IMR-90 (cell line): ENCODE data around the gene MYO3B. TPM values are rescaled to one million over a fixed set of nuclear protein-coding genes. Genes with fewer than 3 reads are reported as not detected.

ENCODE experiments used
- ATAC-seq: fragments of 200-7000 bp; cut with Tn5 transposase; 2 replicates; pipeline ENCODE4 v1.9.1; 2020; ENCODE audit warnings: low read depth, mild to moderate bottlenecking, moderate library complexity
- BruUV-seq: library from RNA; stranded (reverse); fragments of 400-500 nt; replicated peaks from 2 replicates; lab custom pipeline; 2021; lab: Mats Ljungman, UMichigan
- CTCF ChIA-PET: fragments of 300-600 bp; formaldehyde crosslinking; extraction: SDS; loops from one replicate; lab custom pipeline; 2021; ENCODE audit warnings: antibody characterized with exemption; lab: Yijun Ruan, JAX
- POLR2A ChIA-PET: fragments of 300-600 bp; sonication (Branson Sonifier 250); formaldehyde crosslinking; loops from one replicate; lab custom pipeline; 2022; ENCODE audit warnings: antibody characterized with exemption; ENCODE audit not compliant: unreplicated experiment; lab: Charles Lee
- DNase-seq: peaks from one replicate; pipeline ENCODE4 v3.0.0; 2013
- H2AFZ ChIP-seq: replicated peaks from 2 replicates; pipeline ENCODE3; 2013; ENCODE audit warnings: low read length, mild to moderate bottlenecking; ENCODE audit not compliant: poor library complexity
- H2AK5ac ChIP-seq: 2 replicates; pipeline ENCODE4 v1.6.1; 2013; ENCODE audit warnings: low read depth, low read length, inconsistent platforms
- H2AK9ac ChIP-seq: replicated peaks from 2 replicates; pipeline ENCODE3; 2013; ENCODE audit warnings: mild to moderate bottlenecking, low read depth, low read length, moderate library complexity; ENCODE audit not compliant: poor library complexity
- H2BK120ac ChIP-seq: 2 replicates; pipeline ENCODE4 v1.6.1; 2013; ENCODE audit warnings: low read depth, low read length, inconsistent platforms
- H2BK15ac ChIP-seq: 3 replicates; pipeline ENCODE4 v1.6.1; 2013; ENCODE audit warnings: low read depth, low read length, inconsistent platforms
- H2BK20ac ChIP-seq: 2 replicates; pipeline ENCODE4 v1.6.1; 2013; ENCODE audit warnings: low read depth, mild to moderate bottlenecking, inconsistent platforms, low read length, moderate library complexity
- H2BK5ac ChIP-seq: 2 replicates; pipeline ENCODE4 v1.6.1; 2013; ENCODE audit warnings: mild to moderate bottlenecking, low read depth, low read length, inconsistent platforms; ENCODE audit not compliant: poor library complexity, severe bottlenecking
- H3K14ac ChIP-seq: replicated peaks from 2 replicates; pipeline ENCODE4 v1.6.1; 2013; ENCODE audit warnings: low read depth, low read length, inconsistent platforms
- H3K18ac ChIP-seq: 2 replicates; pipeline ENCODE4 v1.6.1; 2013; ENCODE audit warnings: low read depth, low read length, control low read depth
- H3K23ac ChIP-seq: 2 replicates; pipeline ENCODE4 v1.6.1; 2013; ENCODE audit warnings: low read depth, low read length, inconsistent platforms
- H3K27ac ChIP-seq: 2 replicates; pipeline ENCODE4 v1.5.1; 2013; ENCODE audit warnings: mild to moderate bottlenecking, control low read depth, low read length; ENCODE audit not compliant: insufficient read depth
- H3K27me3 ChIP-seq: 2 replicates; pipeline ENCODE4 v1.6.1; 2013; ENCODE audit warnings: low read length; ENCODE audit not compliant: control insufficient read depth, insufficient read depth
- H3K36me3 ChIP-seq: 2 replicates; pipeline ENCODE4 v1.6.1; 2013; ENCODE audit warnings: low read length, mixed read lengths; ENCODE audit not compliant: control insufficient read depth, insufficient read depth
- H3K4ac ChIP-seq: 2 replicates; pipeline ENCODE4 v1.6.1; 2013; ENCODE audit warnings: low read depth, low read length, inconsistent platforms
- H3K4me1 ChIP-seq: 2 replicates; pipeline ENCODE4 v1.6.1; 2013; ENCODE audit warnings: low read length, mixed read lengths; ENCODE audit not compliant: control insufficient read depth, insufficient read depth
- H3K4me2 ChIP-seq: 2 replicates; pipeline ENCODE4 v1.6.1; 2013; ENCODE audit warnings: low read depth, mild to moderate bottlenecking, control low read depth, low read length, moderate library complexity
- H3K4me3 ChIP-seq: 2 replicates; pipeline ENCODE4 v1.5.1; 2013; ENCODE audit warnings: low read depth, mild to moderate bottlenecking, control low read depth, low read length, moderate library complexity; ENCODE audit not compliant: insufficient read depth
- H3K56ac ChIP-seq: 2 replicates; pipeline ENCODE4 v1.6.1; 2013; ENCODE audit warnings: low read length, inconsistent platforms; ENCODE audit not compliant: insufficient read depth; ENCODE audit errors: extremely low read depth
- H3K79me1 ChIP-seq, 2 experiments: 2 replicates each; pipeline ENCODE4 v1.6.1; 2013; ENCODE audit warnings: low read length in 2 of 2, inconsistent platforms in 1 of 2, low read depth in 1 of 2
- H3K9ac ChIP-seq: 2 replicates; pipeline ENCODE4 v1.6.1; 2013; ENCODE audit warnings: low read depth, low read length, control low read depth
- H3K9me1 ChIP-seq: 2 replicates; pipeline ENCODE4 v1.6.1; 2013; ENCODE audit warnings: low read length, inconsistent platforms; ENCODE audit not compliant: insufficient read depth
- H3K9me3 ChIP-seq: 2 replicates; pipeline ENCODE4 v1.6.1; 2013; ENCODE audit warnings: low read length; ENCODE audit not compliant: control insufficient read depth, insufficient read depth
- H4K20me1 ChIP-seq: 2 replicates; pipeline ENCODE4 v1.6.1; 2013; ENCODE audit warnings: low read length, inconsistent platforms; ENCODE audit not compliant: insufficient read depth
- H4K5ac ChIP-seq: 2 replicates; pipeline ENCODE4 v1.6.1; 2013; ENCODE audit warnings: mild to moderate bottlenecking, low read depth, low read length, control low read depth
- H4K8ac ChIP-seq, 2 experiments: 2 replicates each; pipeline ENCODE4 v1.6.1; 2013; ENCODE audit warnings: low read depth in 2 of 2, low read length in 2 of 2, control low read depth in 1 of 2, inconsistent platforms in 1 of 2
- H4K91ac ChIP-seq: 2 replicates; pipeline ENCODE4 v1.6.1; 2013; ENCODE audit warnings: low read depth, low read length, inconsistent platforms; ENCODE audit not compliant: insufficient read depth
- BHLHE40 ChIP-seq: fragments of 150-350 bp; IDR thresholded peaks from 2 replicates; pipeline ENCODE4 v1.6.1; 2016; ENCODE audit warnings: mild to moderate bottlenecking, low read depth, low read length
- MXI1 ChIP-seq: IDR thresholded peaks from 2 replicates; pipeline ENCODE4 v1.6.1; 2012; ENCODE audit warnings: low read depth, mild to moderate bottlenecking, low read length, moderate library complexity, borderline replicate concordance
- NFE2L2 ChIP-seq: fragments of 150-350 bp; IDR thresholded peaks from 2 replicates; pipeline ENCODE4 v1.6.1; 2016; ENCODE audit warnings: low read depth, mild to moderate bottlenecking, low read length
- POLR2A ChIP-seq: IDR thresholded peaks from 2 replicates; pipeline ENCODE4 v1.6.1; 2012; ENCODE audit warnings: mild to moderate bottlenecking, low read depth, low read length
- RAD21 ChIP-seq: IDR thresholded peaks from 2 replicates; pipeline ENCODE4 v1.6.1; 2012; ENCODE audit warnings: low read length, improper control_type of control experiment
- SMC3 ChIP-seq: fragments of 150-350 bp; IDR thresholded peaks from 2 replicates; pipeline ENCODE4 v1.6.1; 2016; ENCODE audit warnings: low read depth, mild to moderate bottlenecking, antibody characterized with exemption, low read length, moderate library complexity
- USF2 ChIP-seq: fragments of 150-350 bp; IDR thresholded peaks from 2 replicates; pipeline ENCODE4 v1.6.1; 2017; ENCODE audit warnings: mild to moderate bottlenecking, antibody characterized with exemption, low read length, low read depth
- WGBS, 2 experiments: methylation state at CpG; one replicate each; pipeline versions ENCODE4 v1.1.5 to v1.1.7; 2013; ENCODE audit warnings: missing lambda C conversion rate in 2 of 2; ENCODE audit not compliant: insufficient read length in 1 of 2; ENCODE audit errors: extremely low coverage in 2 of 2; 5-methylcytosine and 5-hydroxymethylcytosine counted together
- dilution Hi-C: fragments of 300-500 bp; cut with HindIII; formaldehyde crosslinking; loops from one replicate; pipeline ENCODE4 v1.14.3; 2018; ENCODE audit warnings: low sequenced_read_pairs; ENCODE audit not compliant: unreplicated experiment
- in situ Hi-C: fragments of 300-500 bp; cut with MboI; formaldehyde crosslinking; loops from 3 replicates; pipeline ENCODE4 v1.14.3; 2019; ENCODE audit warnings: low sequenced_read_pairs, inconsistent platforms, mixed read lengths
- intact Hi-C: fragments of 100-400 bp; cut with micrococcal nuclease; formaldehyde crosslinking; loops from 2 replicates; pipeline ENCODE4 v1.10.0; 2022
- polyA plus RNA-seq, 3 experiments: library from polyadenylated mRNA; depleted of rRNA; stranded (reverse); fragments of >200 nt; gene quantifications; 2 replicates each; pipeline ENCODE4 v1.2.3, GENCODE V29; 2012; ENCODE audit warnings: low replicate concordance in 1 of 3
- total RNA-seq: library from RNA; depleted of rRNA; stranded (reverse); fragments of >200 nt; gene quantifications from 2 replicates; pipeline ENCODE4 v1.2.3, GENCODE V29; 2012
- TF ChIP-seq, protein P1 (sequence below): fragments of 150-350 bp; IDR thresholded peaks from 2 replicates; pipeline ENCODE4 v1.6.1; 2016; ENCODE audit warnings: low read depth, mild to moderate bottlenecking, low read length, moderate library complexity, borderline replicate concordance
- TF ChIP-seq, protein P2 (sequence below): conservative IDR thresholded peaks from 2 replicates; pipeline ENCODE4 v1.5.1; 2012; ENCODE audit warnings: mild to moderate bottlenecking, low read depth, low read length, improper control_type of control experiment

Gene MYO3B
- total and polyA plus RNA-seq, 2 of the 4 experiments (the other 2 are of a cell fraction), result 0.02 TPM; not detected in 1

GRCh38 chr2:170142502-170142901 lies 35.4 kb upstream of the MYO3B start:
- intact Hi-C loops, result no loop called here
- Histone ChIP-seq H3K36me3 (no peaks in the 10 kb centered on the region), H3K23ac (no peak overlapping the region), H3K18ac (no peak overlapping the region), H3K9me3 (no peaks in the 10 kb centered on the region; the same call in 1 of the 2 replicates), H2AFZ (no peak overlapping the region), H2BK15ac (no peak overlapping the region), H3K9me1 (no peaks in the 10 kb centered on the region), H3K4ac (no peak overlapping the region), H2BK120ac (no peak overlapping the region), H2AK5ac (no peak overlapping the region), H2BK20ac (no peak overlapping the region), H3K56ac (no peak overlapping the region), H4K5ac (no peak overlapping the region), H4K8ac (no peak overlapping the region), H3K9ac (no peak overlapping the region), H3K27ac (no peak overlapping the region), H3K4me3 (no peak overlapping the region), H3K4me1 (no peaks in the 10 kb centered on the region), H4K91ac (no peak overlapping the region), H3K79me1 (no peaks in the 10 kb centered on the region), H2AK9ac (no peak overlapping the region), H3K4me2 (no peak overlapping the region), H3K27me3 (no peaks in the 10 kb centered on the region), H4K20me1 (no peaks in the 10 kb centered on the region), H3K14ac (no peak overlapping the region), H2BK5ac (no peak overlapping the region)
- no peak for DNase-seq
- no TSS peak for BruUV-seq
- in situ Hi-C loops, result no loop called here
- ChIA-PET POLR2A (no interaction called here), CTCF (no interaction called here)
- TF ChIP-seq, protein P1, sequence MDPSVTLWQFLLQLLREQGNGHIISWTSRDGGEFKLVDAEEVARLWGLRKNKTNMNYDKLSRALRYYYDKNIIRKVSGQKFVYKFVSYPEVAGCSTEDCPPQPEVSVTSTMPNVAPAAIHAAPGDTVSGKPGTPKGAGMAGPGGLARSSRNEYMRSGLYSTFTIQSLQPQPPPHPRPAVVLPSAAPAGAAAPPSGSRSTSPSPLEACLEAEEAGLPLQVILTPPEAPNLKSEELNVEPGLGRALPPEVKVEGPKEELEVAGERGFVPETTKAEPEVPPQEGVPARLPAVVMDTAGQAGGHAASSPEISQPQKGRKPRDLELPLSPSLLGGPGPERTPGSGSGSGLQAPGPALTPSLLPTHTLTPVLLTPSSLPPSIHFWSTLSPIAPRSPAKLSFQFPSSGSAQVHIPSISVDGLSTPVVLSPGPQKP, result no peak
- TF ChIP-seq USF2 (no peak), MXI1 (no peak), NFE2L2 (no peak), RAD21 (no peak), POLR2A (no peak), SMC3 (no peak), BHLHE40 (no peak)
- TF ChIP-seq, protein P2, sequence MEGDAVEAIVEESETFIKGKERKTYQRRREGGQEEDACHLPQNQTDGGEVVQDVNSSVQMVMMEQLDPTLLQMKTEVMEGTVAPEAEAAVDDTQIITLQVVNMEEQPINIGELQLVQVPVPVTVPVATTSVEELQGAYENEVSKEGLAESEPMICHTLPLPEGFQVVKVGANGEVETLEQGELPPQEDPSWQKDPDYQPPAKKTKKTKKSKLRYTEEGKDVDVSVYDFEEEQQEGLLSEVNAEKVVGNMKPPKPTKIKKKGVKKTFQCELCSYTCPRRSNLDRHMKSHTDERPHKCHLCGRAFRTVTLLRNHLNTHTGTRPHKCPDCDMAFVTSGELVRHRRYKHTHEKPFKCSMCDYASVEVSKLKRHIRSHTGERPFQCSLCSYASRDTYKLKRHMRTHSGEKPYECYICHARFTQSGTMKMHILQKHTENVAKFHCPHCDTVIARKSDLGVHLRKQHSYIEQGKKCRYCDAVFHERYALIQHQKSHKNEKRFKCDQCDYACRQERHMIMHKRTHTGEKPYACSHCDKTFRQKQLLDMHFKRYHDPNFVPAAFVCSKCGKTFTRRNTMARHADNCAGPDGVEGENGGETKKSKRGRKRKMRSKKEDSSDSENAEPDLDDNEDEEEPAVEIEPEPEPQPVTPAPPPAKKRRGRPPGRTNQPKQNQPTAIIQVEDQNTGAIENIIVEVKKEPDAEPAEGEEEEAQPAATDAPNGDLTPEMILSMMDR, result no peak
- no CpG with 5 or more reads among the region's 7 CpGs for WGBS, 2 experiments
- no peak for ATAC-seq
- dilution Hi-C loops, result no loop called here
